Heart left ventricle (tissue), 13 donors: ENCODE data around the gene FBN1.

ENCODE experiments used
- CTCF ChIP-seq, 12 donors: fragments of 200-600 bp; sonication (generic) in 4 of 12; IDR thresholded peaks; one replicate each; pipeline versions ENCODE4 v1.5.0 to v1.8.0; 2018 to 2022; ENCODE audit warnings: antibody characterized with exemption in 12 of 12, mild to moderate bottlenecking in 5 of 12
- POLR2A ChIP-seq, 2 donors: fragments of 450-650 bp; IDR thresholded peaks; one replicate each; pipeline ENCODE4 v1.6.1; 2017; ENCODE audit warnings: antibody characterized with exemption in 2 of 2, mild to moderate bottlenecking in 2 of 2, moderate library complexity in 2 of 2
- donor health status: ischemic (EF 13 %, LVEDD 7.1; RV severe dilation, severe dysfunction).
- donor health status: DM: no; HTN: yes; CAD: no.
- donor health status: DM: no; HTN: no; CAD: no.
- donor health status: ischemic (EF 25% LVEDD 6.9; RV normal size, moderate dysfunction).
- donor health status: ischemic (EF 25% LVEDD 5.7; RV mildly dilated, moderate dysfunction).
- donor health status: ischemic (EF 35%, LVEDD 5.7; RV mildly dilated, moderate dysfunction).
- donor health status: nonischemic (EF 11% LVEDD 7.7; RV severe dilation, severe dysfunction).
- donor health status: DM: yes; HTN: yes; CAD: no.
- donor health status: PGD.
- donor health status: ischemic (EF 29% LVEDD 5.4; RV normal size, mild dysfunction).
- donor health status: nonischemic (EF 23%, LVEDD 6.1; RV moderate dilation, normal function).

GRCh38 chr15:48366584-48367312 lies 278.8 kb downstream of the FBN1 start:
- TF ChIP-seq CTCF (IDR thresholded peaks at IDR 0.05) (no peak), POLR2A (IDR thresholded peaks at IDR 0.05) (no peak)
